ENCODE measurements around the gene TMEM175.

TMEM175 gene

GRCh38 chr4:946517-947471, 14.5 kb downstream of the TMEM175 start:
- no peak for DNase-seq (ENCODE audit: low read depth)

GRCh38 chr4:947491-947971, 15.3 kb downstream of the TMEM175 start:
- no peak for DNase-seq (ENCODE audit: low read depth)

GRCh38 chr4:948101-948935, 16.1 kb downstream of the TMEM175 start:
- DNase-seq (ENCODE audit: low read depth), result no peak

- no peak for DNase-seq (ENCODE audit: low read depth)
Measured at GRCh38 chr4:948936-949300, 16.7 kb downstream of the TMEM175 start.

- DNase-seq (ENCODE audit: low read depth), result no peak
Measured at GRCh38 chr4:949656-950055, 17.4 kb downstream of the TMEM175 start.

GRCh38 chr4:950136-951020, 18.1 kb downstream of the TMEM175 start:
- no peak for DNase-seq (ENCODE audit: low read depth)

- DNase-seq (ENCODE audit: low read depth), result no peak
Measured at GRCh38 chr4:951186-951585, 18.9 kb downstream of the TMEM175 start.

GRCh38 chr4:951594-952468, 19.6 kb downstream of the TMEM175 start:
- DNase-seq (ENCODE audit: low read depth), result no peak

- DNase-seq (ENCODE audit: low read depth), result no peak
Measured at GRCh38 chr4:952881-953573, 20.8 kb downstream of the TMEM175 start.

GRCh38 chr4:953574-953915, 21.3 kb downstream of the TMEM175 start:
- DNase-seq (ENCODE audit: low read depth), result no peak

- no peak for DNase-seq (ENCODE audit: low read depth)
Measured at GRCh38 chr4:954211-955020, 22.2 kb downstream of the TMEM175 start.

GRCh38 chr4:955161-955921, 23.1 kb downstream of the TMEM175 start:
- no peak for DNase-seq (ENCODE audit: low read depth)

- DNase-seq (ENCODE audit: low read depth), result no peak
Measured at GRCh38 chr4:955931-956381, 23.7 kb downstream of the TMEM175 start.

GRCh38 chr4:956531-957230, 24.4 kb downstream of the TMEM175 start:
- no peak for DNase-seq (ENCODE audit: low read depth)

- no peak for DNase-seq (ENCODE audit: low read depth)
Measured at GRCh38 chr4:957231-957580, 24.9 kb downstream of the TMEM175 start.

GRCh38 chr4:957581-958313, 25.5 kb downstream of the TMEM175 start:
- no peak for DNase-seq (ENCODE audit: low read depth)

GRCh38 chr4:958314-958665, 26.0 kb downstream of the TMEM175 start:
- no peak for DNase-seq (ENCODE audit: low read depth)

Measured in GM04503 (cell line).